ENCODE measurements around the gene SRL. TPM values are rescaled to one million over a fixed set of nuclear protein-coding genes. Genes with fewer than 3 reads are reported as not detected.

The SRL gene
- total RNA-seq, 1 donor from 2014 or later, result not detected

- TF ChIP-seq CTCF (IDR thresholded peaks at IDR 0.05), result no peak
- H3K4me3 Mint-ChIP-seq (ENCODE audit: unreplicated experiment), result peak overlapping the region; percentile 80
- no peaks in the 10 kb centered on the region for H3K27me3 Mint-ChIP-seq (ENCODE audit: unreplicated experiment)
- peaks cover 6% of the 10 kb centered on the region for H3K4me1 Mint-ChIP-seq (ENCODE audit: unreplicated experiment)
- no peaks in the 10 kb centered on the region for H3K36me3 Mint-ChIP-seq (ENCODE audit: unreplicated experiment)
- no peaks in the 10 kb centered on the region for H3K9me3 Mint-ChIP-seq (ENCODE audit: unreplicated experiment)
- DNase-seq (ENCODE audit: extremely low spot score, unreplicated experiment), result no peak
- peak overlapping the region; percentile 83 for H3K27ac Mint-ChIP-seq (ENCODE audit: unreplicated experiment)
Observed at GRCh38 chr16:4272114-4272956, 30.5 kb upstream of the SRL start.

GRCh38 chr16:4271176-4272113 lies 29.6 kb upstream of the SRL start:
- peak; percentile 38 for TF ChIP-seq CTCF (IDR thresholded peaks at IDR 0.05)
- Mint-ChIP-seq H3K27ac (ENCODE audit: unreplicated experiment) (peak overlapping the region; percentile 67), H3K36me3 (ENCODE audit: unreplicated experiment) (no peaks in the 10 kb centered on the region), H3K4me1 (ENCODE audit: unreplicated experiment) (peaks cover 6% of the 10 kb centered on the region), H3K27me3 (ENCODE audit: unreplicated experiment) (no peaks in the 10 kb centered on the region), H3K9me3 (ENCODE audit: unreplicated experiment) (no peaks in the 10 kb centered on the region), H3K4me3 (ENCODE audit: unreplicated experiment) (peak overlapping the region; percentile 81)
- peak; percentile 96 for DNase-seq (ENCODE audit: extremely low spot score, unreplicated experiment)

- Mint-ChIP-seq H3K4me3 (ENCODE audit: unreplicated experiment) (peak overlapping the region; percentile 81), H3K36me3 (ENCODE audit: unreplicated experiment) (no peaks in the 10 kb centered on the region), H3K27ac (ENCODE audit: unreplicated experiment) (peak overlapping the region; percentile 73), H3K9me3 (ENCODE audit: unreplicated experiment) (no peaks in the 10 kb centered on the region), H3K27me3 (ENCODE audit: unreplicated experiment) (no peaks in the 10 kb centered on the region), H3K4me1 (ENCODE audit: unreplicated experiment) (peaks cover 6% of the 10 kb centered on the region)
- DNase-seq (ENCODE audit: extremely low spot score, unreplicated experiment), result no peak
- no peak for TF ChIP-seq CTCF (IDR thresholded peaks at IDR 0.05)
Observed at GRCh38 chr16:4270595-4270994, 28.7 kb upstream of the SRL start.

- Mint-ChIP-seq H3K4me1 (ENCODE audit: unreplicated experiment) (peaks cover 6% of the 10 kb centered on the region), H3K9me3 (ENCODE audit: unreplicated experiment) (no peaks in the 10 kb centered on the region), H3K27ac (ENCODE audit: unreplicated experiment) (no peak overlapping the region), H3K27me3 (ENCODE audit: unreplicated experiment) (no peaks in the 10 kb centered on the region), H3K36me3 (ENCODE audit: unreplicated experiment) (no peaks in the 10 kb centered on the region), H3K4me3 (ENCODE audit: unreplicated experiment) (no peak overlapping the region)
- TF ChIP-seq CTCF (IDR thresholded peaks at IDR 0.05), result no peak
- no peak for DNase-seq (ENCODE audit: extremely low spot score, unreplicated experiment)
Observed at GRCh38 chr16:4270091-4270490, 28.2 kb upstream of the SRL start.

GRCh38 chr16:4266372-4266771 lies 24.5 kb upstream of the SRL start:
- H3K4me3 Mint-ChIP-seq (ENCODE audit: unreplicated experiment), result no peak overlapping the region

More at GRCh38 chr16:4266372-4266771, 24.5 kb upstream of the SRL start:
- Mint-ChIP-seq H3K27me3 (ENCODE audit: unreplicated experiment) (no peaks in the 10 kb centered on the region), H3K4me1 (ENCODE audit: unreplicated experiment) (peaks cover 27% of the 10 kb centered on the region), H3K9me3 (ENCODE audit: unreplicated experiment) (no peaks in the 10 kb centered on the region), H3K27ac (ENCODE audit: unreplicated experiment) (peak overlapping the region; percentile 12), H3K36me3 (ENCODE audit: unreplicated experiment) (peaks cover 5% of the 10 kb centered on the region)
- DNase-seq (ENCODE audit: extremely low spot score, unreplicated experiment), result no peak
- TF ChIP-seq CTCF (IDR thresholded peaks at IDR 0.05), result no peak
